Measurements from ENCODE around the gene KDM1A. TPM values are rescaled to one million over a fixed set of nuclear protein-coding genes. Genes with fewer than 3 reads are reported as not detected.
"Not testable (repeated sequence)": the region's sequence is repeated elsewhere in the genome, so short reads cannot be mapped to it uniquely, and the experiment has no call there.

The KDM1A gene
- total RNA-seq, 1 donor from 2014 or later, result 110 TPM

- no peak for DNase-seq (ENCODE audit: low read depth)
- H3K4me3 ChIP-seq (ENCODE audit: low read depth, low read length), result no peak overlapping the region
- TF ChIP-seq CTCF (conservative IDR thresholded peaks at IDR 0.05; ENCODE audit: low read depth, low read length), result no peak
Observed at GRCh38 chr1:22976127-22976460, 43.2 kb upstream of the KDM1A start.

GRCh38 chr1:22976461-22977243, 42.6 kb upstream of the KDM1A start:
- DNase-seq (ENCODE audit: low read depth), result peak; percentile 33
- TF ChIP-seq CTCF (conservative IDR thresholded peaks at IDR 0.05; ENCODE audit: low read depth, low read length), result peak; percentile 92
- no peak overlapping the region for H3K4me3 ChIP-seq (ENCODE audit: low read depth, low read length)

GRCh38 chr1:22978299-22978698, 41.0 kb upstream of the KDM1A start:
- no peak overlapping the region for H3K4me3 ChIP-seq (ENCODE audit: low read depth, low read length)
- peak; percentile 19 for DNase-seq (ENCODE audit: low read depth)
- TF ChIP-seq CTCF (conservative IDR thresholded peaks at IDR 0.05; ENCODE audit: low read depth, low read length), result no peak

- DNase-seq (ENCODE audit: low read depth); H3K4me3 ChIP-seq (ENCODE audit: low read depth, low read length): not testable (repeated sequence)
Observed at GRCh38 chr1:22980471-22980790, 38.8 kb upstream of the KDM1A start.

- no peak for DNase-seq (ENCODE audit: low read depth)
- H3K4me3 ChIP-seq (ENCODE audit: low read depth, low read length), result no peak overlapping the region
- no peak for TF ChIP-seq CTCF (conservative IDR thresholded peaks at IDR 0.05; ENCODE audit: low read depth, low read length)
Observed at GRCh38 chr1:22983944-22984343, 35.3 kb upstream of the KDM1A start.

GRCh38 chr1:22992384-22992783, 26.9 kb upstream of the KDM1A start:
- DNase-seq (ENCODE audit: low read depth); H3K4me3 ChIP-seq (ENCODE audit: low read depth, low read length): not testable (repeated sequence)

GRCh38 chr1:22993220-22993795, 26.0 kb upstream of the KDM1A start:
- not testable (repeated sequence) for DNase-seq (ENCODE audit: low read depth)

GRCh38 chr1:22995774-22996173, 23.5 kb upstream of the KDM1A start:
- no peak for DNase-seq (ENCODE audit: low read depth)
- TF ChIP-seq CTCF (conservative IDR thresholded peaks at IDR 0.05; ENCODE audit: low read depth, low read length), result no peak
- no peak overlapping the region for H3K4me3 ChIP-seq (ENCODE audit: low read depth, low read length)

More at GRCh38 chr1:22993220-22993795, 26.0 kb upstream of the KDM1A start:
- not testable (repeated sequence) for H3K4me3 ChIP-seq (ENCODE audit: low read depth, low read length)

- H3K4me3 ChIP-seq (ENCODE audit: low read depth, low read length); DNase-seq (ENCODE audit: low read depth): not testable (repeated sequence)
Observed at GRCh38 chr1:22997528-22997927, 21.7 kb upstream of the KDM1A start.

GRCh38 chr1:23000133-23000532, 19.1 kb upstream of the KDM1A start:
- H3K4me3 ChIP-seq (ENCODE audit: low read depth, low read length); DNase-seq (ENCODE audit: low read depth): not testable (repeated sequence)

GRCh38 chr1:23002218-23002617, 17.1 kb upstream of the KDM1A start:
- DNase-seq (ENCODE audit: low read depth); H3K4me3 ChIP-seq (ENCODE audit: low read depth, low read length): not testable (repeated sequence)

Measured in epithelial cell of proximal tubule (primary cell).